Aorta (tissue), 5 donors: ENCODE measurements around the gene MRPS7. TPM values are rescaled to one million over a fixed set of nuclear protein-coding genes. Genes with fewer than 3 reads are reported as not detected.
"Not testable (repeated sequence)": the region's sequence is repeated elsewhere in the genome, so short reads cannot be mapped to it uniquely, and the experiment has no call there.

Experiments used
- ATAC-seq: fragments of 200-7000 bp; cut with Tn5 transposase; one replicate; pipeline ENCODE4 v1.9.1; 2022; ENCODE audit warnings: moderate library complexity; ENCODE audit not compliant: low FRiP score
- DNase-seq, 2 donors: peaks; one replicate each; pipeline ENCODE4 v3.0.0-alpha.2; 2020
- H3K27ac ChIP-seq, 2 donors: one replicate each; pipeline ENCODE4 v1.5.1; 2013; ENCODE audit warnings: low read length in 2 of 2, mild to moderate bottlenecking in 2 of 2, moderate library complexity in 2 of 2, control low read depth in 1 of 2, inconsistent platforms in 1 of 2, low read depth in 1 of 2
- H3K27me3 ChIP-seq, 2 donors: one replicate each; pipeline ENCODE4 v1.6.1; 2013; ENCODE audit warnings: control low read depth in 1 of 2, low read length in 1 of 2, mild to moderate bottlenecking in 1 of 2, moderate library complexity in 1 of 2; ENCODE audit not compliant: insufficient read depth in 2 of 2, control insufficient read depth in 1 of 2
- H3K36me3 ChIP-seq, 2 donors: one replicate each; pipeline ENCODE4 v1.6.1; 2013; ENCODE audit warnings: control low read depth in 1 of 2, low read length in 1 of 2, mild to moderate bottlenecking in 1 of 2; ENCODE audit not compliant: insufficient read depth in 2 of 2, control insufficient read depth in 1 of 2
- H3K4me1 ChIP-seq, 2 donors: one replicate each; pipeline ENCODE4 v1.6.1; 2013; ENCODE audit warnings: low read length in 2 of 2, control low read depth in 1 of 2, mild to moderate bottlenecking in 1 of 2, moderate library complexity in 1 of 2; ENCODE audit not compliant: insufficient read depth in 2 of 2, control insufficient read depth in 1 of 2
- H3K4me3 ChIP-seq, 2 donors: one replicate each; pipeline ENCODE4 v1.5.1; 2013; ENCODE audit warnings: low read length in 2 of 2, control low read depth in 1 of 2, mild to moderate bottlenecking in 1 of 2
- H3K9me3 ChIP-seq: one replicate; pipeline ENCODE4 v1.6.1; 2013; ENCODE audit warnings: mild to moderate bottlenecking, low read length; ENCODE audit not compliant: control insufficient read depth
- WGBS, 2 donors: extraction: QIAGEN DNeasy Blood & Tissue Kit; methylation state at CpG; one replicate each; pipeline ENCODE4 v1.1.7; 2013; 5-methylcytosine and 5-hydroxymethylcytosine counted together
- intact Hi-C, 2 donors: fragments of 100-400 bp; cut with DNase I; formaldehyde crosslinking; loops; one replicate each; pipeline versions ENCODE4 v1.14.2 to v1.15.0; 2022
- polyA plus RNA-seq, 2 donors: library from polyadenylated mRNA; stranded (reverse); fragments of 200-250 nt; gene quantifications; one replicate each; pipeline ENCODE4 v1.2.3, GENCODE V29; 2013
- total RNA-seq, 2 donors: library from RNA; stranded (reverse); fragmentation: NEBNext Ultra II Directional; extraction: Animal tissue kit (Norgen Biotek cat#: 25700); gene quantifications; one replicate each; pipeline ENCODE4 v1.2.1, GENCODE V29; 2021
- donor health status: healthy with polysubstance abuse.
- donor health status: Bipolar disorder and iron deficiency.
- donor health status: DM: no; HTN: no; CAD: no.
- donor health status: DM: no; HTN: no; CAD: no.
- donor health status: DM: yes; HTN: yes; CAD: no.

The MRPS7 gene
- total and polyA plus RNA-seq, 4 donors = 24.6 to 38.8 (median 32.2) TPM

- H3K9me3 ChIP-seq = no peaks in the 10 kb centered on the region
- 60 to 61% methylated on average over 4 of the region's 4 CpGs for WGBS, 2 donors
- H3K27me3 ChIP-seq = no peaks in the 10 kb centered on the region
- H3K27ac ChIP-seq = no peak overlapping the region
- DNase-seq (no peak), ATAC-seq (no peak)
- H3K4me1 ChIP-seq = no peaks in the 10 kb centered on the region
- no peak overlapping the region for H3K4me3 ChIP-seq
- H3K36me3 ChIP-seq = peaks cover 0 to 2% of the 10 kb centered on the region in 2 donors
- intact Hi-C loops = no loop called here
These were observed 12.1 kb upstream of the MRPS7 start for GRCh38 chr17:75249564-75249963.

DNA sequence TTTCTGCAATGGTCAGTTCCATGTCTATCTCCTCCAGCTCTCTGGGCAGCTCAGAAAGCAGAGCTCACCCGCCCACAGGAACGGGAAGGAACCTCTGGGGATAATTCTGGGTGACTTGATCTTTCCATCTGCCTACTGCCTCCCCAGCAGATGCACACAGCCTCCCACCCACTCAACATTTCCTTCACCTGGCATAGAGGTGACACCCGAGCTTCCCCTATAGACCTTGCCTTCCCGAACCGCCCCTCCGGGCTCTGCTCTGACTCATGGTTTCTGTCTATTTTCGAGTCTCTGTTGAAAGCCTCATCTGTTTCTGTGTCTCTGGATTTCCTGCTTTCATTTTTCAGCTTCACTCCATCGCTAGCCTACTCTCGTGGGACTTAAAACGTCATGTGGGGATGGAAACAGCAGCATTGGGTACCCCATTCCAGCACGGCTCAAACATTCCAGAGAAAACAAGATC lies 11.6 kb upstream of the MRPS7 start:
- 9 to 12% methylated on average over 11 of the region's 11 CpGs for WGBS, 2 donors
- Histone ChIP-seq H3K9me3 (no peaks in the 10 kb centered on the region), H3K36me3 (peaks cover 0 to 2% of the 10 kb centered on the region in 2 donors), H3K4me3 (no peak overlapping the region), H3K4me1 (no peaks in the 10 kb centered on the region), H3K27me3 (no peaks in the 10 kb centered on the region), H3K27ac (peak overlapping the region in 1 of 2 donors; percentile 12)
- peak; percentile 57 for ATAC-seq
- intact Hi-C loops = no loop called here
- no peak for DNase-seq

- no peaks in the 10 kb centered on the region for H3K4me1 ChIP-seq
- no peaks in the 10 kb centered on the region for H3K9me3 ChIP-seq
- no peaks in the 10 kb centered on the region for H3K27me3 ChIP-seq
- ATAC-seq (no peak), DNase-seq (no peak)
- H3K36me3 ChIP-seq = no peaks in the 10 kb centered on the region
- intact Hi-C loops = no loop called here
- H3K27ac ChIP-seq = no peak overlapping the region
- H3K4me3 ChIP-seq = no peak overlapping the region
- WGBS, 2 donors = 89 to 90% methylated on average over 8 of the region's 8 CpGs
These were observed 9.5 kb upstream of the MRPS7 start for GRCh38 chr17:75252039-75252816.

DNA sequence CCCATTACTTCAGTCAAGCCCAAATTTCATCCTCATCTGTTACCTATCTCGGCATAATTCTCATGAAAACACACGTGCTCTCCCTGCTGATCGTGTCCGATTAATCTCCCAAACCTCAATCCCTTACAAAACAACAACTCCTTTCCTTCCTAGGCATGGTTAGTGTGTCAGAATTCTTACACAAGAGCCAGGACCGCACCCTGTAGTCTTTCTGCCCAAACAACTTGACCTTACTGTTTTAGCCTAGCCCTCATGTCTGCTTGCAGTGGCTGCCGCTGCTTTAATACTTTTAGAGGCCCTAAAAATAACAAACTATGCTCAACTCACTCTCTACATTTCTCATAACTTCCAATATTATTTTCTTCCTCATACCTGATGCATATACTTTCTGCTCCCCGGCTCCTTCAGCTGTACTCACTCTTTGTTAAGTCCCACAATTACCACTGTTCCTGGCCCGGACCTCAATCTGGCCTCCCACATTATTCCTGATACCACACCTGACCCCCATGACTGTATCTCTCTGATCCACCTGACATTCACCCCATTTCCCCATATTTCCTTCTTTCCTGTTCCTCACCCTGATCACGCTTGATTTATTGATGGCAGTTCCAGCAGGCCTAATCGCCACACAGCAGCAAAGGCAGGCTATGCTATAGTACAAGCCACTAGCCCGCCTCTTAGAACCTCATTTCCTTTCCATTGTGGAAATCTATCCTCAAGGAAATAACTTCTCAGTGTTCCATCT lies 5.6 kb upstream of the MRPS7 start:
- WGBS, 2 donors = 86 to 87% methylated on average over 9 to 11 of the region's 11 CpGs
- intact Hi-C loops, DNase-seq, H3K36me3 ChIP-seq, H3K9me3 ChIP-seq, H3K4me1 ChIP-seq, H3K27ac ChIP-seq, H3K4me3 ChIP-seq, ATAC-seq, H3K27me3 ChIP-seq: not testable (repeated sequence)

DNA sequence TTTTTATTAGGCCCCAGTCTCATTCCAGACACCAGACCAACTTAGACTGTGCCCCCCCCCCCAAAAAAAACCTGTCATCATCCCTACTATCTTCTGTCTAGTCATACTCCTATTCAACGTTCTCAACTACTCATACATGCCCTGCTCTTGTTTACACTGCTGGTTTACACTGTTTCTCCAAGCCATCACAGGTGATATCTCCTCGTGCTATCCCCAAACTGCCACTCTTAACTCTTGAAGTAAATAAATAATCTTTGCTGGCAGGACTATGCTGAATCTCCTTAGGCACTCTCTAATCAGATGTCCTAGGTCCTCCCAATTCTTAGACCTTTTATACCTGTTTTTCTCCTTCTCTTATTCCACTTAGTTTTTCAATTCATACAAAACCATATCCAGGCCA lies 4.5 kb upstream of the MRPS7 start:
- 63 to 66% methylated on average over 2 of the region's 2 CpGs for WGBS, 2 donors
- H3K36me3 ChIP-seq, H3K4me1 ChIP-seq, intact Hi-C loops, DNase-seq, H3K4me3 ChIP-seq, H3K9me3 ChIP-seq, H3K27ac ChIP-seq, H3K27me3 ChIP-seq, ATAC-seq: not testable (repeated sequence)

GRCh38 chr17:75260641-75261335 lies 891 bp upstream of the MRPS7 start:
- H3K36me3 ChIP-seq = peaks cover 0 to 3% of the 10 kb centered on the region in 2 donors
- peak; percentile 9 for ATAC-seq
- H3K9me3 ChIP-seq = no peaks in the 10 kb centered on the region
- peak overlapping the region; percentile 68 to 69 for H3K4me3 ChIP-seq
- no peak for DNase-seq
- H3K4me1 ChIP-seq = peaks cover 0 to 3% of the 10 kb centered on the region in 2 donors
- intact Hi-C loops = no loop called here
- H3K27ac ChIP-seq = peak overlapping the region in 1 of 2 donors; percentile 38
- 2% methylated on average over 31 of the region's 31 CpGs for WGBS, 2 donors
- no peaks in the 10 kb centered on the region for H3K27me3 ChIP-seq

DNA sequence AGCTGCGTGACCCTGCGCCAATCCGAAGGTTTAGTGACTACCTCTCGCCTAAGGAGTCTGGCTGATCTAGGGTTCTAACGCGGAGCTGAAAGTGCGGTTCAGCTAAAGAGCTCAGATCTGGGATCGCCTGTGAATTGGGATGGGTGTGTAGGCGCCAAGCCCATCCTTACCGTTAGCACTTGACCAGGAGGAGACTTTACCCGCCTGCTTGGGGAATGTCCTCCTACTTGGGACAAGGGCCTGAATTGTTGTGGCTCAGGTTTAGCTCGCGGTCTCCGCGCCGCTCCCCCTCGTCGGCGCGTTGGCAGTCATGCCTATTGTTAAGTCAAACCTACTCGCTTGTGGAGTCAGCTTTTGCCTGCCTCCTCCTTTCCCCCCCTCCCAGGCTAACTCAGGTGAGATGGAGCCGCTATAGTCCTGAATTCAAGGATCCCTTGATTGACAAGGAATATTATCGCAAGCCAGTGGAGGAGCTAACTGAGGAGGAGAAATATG lies 480 bp downstream of the MRPS7 start:
- ATAC-seq (no peak), DNase-seq (no peak)
- H3K27ac ChIP-seq = peak overlapping the region in 1 of 2 donors; percentile 26
- no peaks in the 10 kb centered on the region for H3K9me3 ChIP-seq
- H3K36me3 ChIP-seq = peaks cover 0 to 3% of the 10 kb centered on the region in 2 donors
- H3K4me1 ChIP-seq = peaks cover 0 to 3% of the 10 kb centered on the region in 2 donors
- intact Hi-C loops = no loop called here
- H3K27me3 ChIP-seq = no peaks in the 10 kb centered on the region
- 1 to 2% methylated on average over 23 of the region's 23 CpGs for WGBS, 2 donors
- peak overlapping the region; percentile 56 to 79 for H3K4me3 ChIP-seq

DNA sequence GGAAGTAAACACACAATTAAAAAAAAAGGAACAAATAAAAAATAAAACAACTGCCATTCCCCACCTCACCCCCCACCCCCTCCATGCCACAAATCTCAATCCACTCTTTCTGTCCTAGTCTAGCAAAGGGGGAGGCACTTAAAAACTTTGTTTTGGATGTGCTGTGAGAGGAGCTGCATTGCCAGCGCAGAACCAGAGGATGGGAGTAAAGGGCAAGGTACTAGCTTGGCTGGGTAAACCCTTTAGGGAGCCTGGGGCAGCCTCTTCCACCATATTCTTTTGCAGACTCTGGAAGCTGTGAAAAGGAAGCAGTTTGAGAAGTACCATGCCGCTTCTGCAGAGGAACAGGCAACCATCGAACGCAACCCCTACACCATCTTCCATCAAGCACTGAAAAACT lies 1.4 kb downstream of the MRPS7 start:
- ATAC-seq (no peak), DNase-seq (no peak)
- no peak overlapping the region for H3K27ac ChIP-seq
- intact Hi-C loops = no loop called here
- H3K4me1 ChIP-seq = peaks cover 0 to 3% of the 10 kb centered on the region in 2 donors
- no peaks in the 10 kb centered on the region for H3K27me3 ChIP-seq
- no peaks in the 10 kb centered on the region for H3K9me3 ChIP-seq
- H3K4me3 ChIP-seq = no peak overlapping the region
- 91 to 95% methylated on average over 4 of the region's 4 CpGs for WGBS, 2 donors
- H3K36me3 ChIP-seq = peaks cover 0 to 3% of the 10 kb centered on the region in 2 donors
